ENCODE data around the gene MTREX.

GRCh38 chr5:55463613-55464012 lies 155.8 kb downstream of the MTREX start:
- TF ChIP-seq GABPA (IDR thresholded peaks at IDR 0.05 in 1 of 2, conservative IDR thresholded peaks at IDR 0.05 in 1 of 2) (no peak), CTCF (IDR thresholded peaks at IDR 0.05; ENCODE audit: low read depth, low read length, missing input control) (no peak)

Data from liver (tissue), 3 donors.